ENCODE results near the gene ZNF326. TPM values are rescaled to one million over a fixed set of nuclear protein-coding genes. Genes with fewer than 3 reads are reported as not detected.

Gene ZNF326
- total and polyA plus RNA-seq, 2 of the 8 experiments (the other 6 are each of a cell fraction or from before 2014, with no cell fraction given): 12.2 to 30.6 TPM

DNA sequence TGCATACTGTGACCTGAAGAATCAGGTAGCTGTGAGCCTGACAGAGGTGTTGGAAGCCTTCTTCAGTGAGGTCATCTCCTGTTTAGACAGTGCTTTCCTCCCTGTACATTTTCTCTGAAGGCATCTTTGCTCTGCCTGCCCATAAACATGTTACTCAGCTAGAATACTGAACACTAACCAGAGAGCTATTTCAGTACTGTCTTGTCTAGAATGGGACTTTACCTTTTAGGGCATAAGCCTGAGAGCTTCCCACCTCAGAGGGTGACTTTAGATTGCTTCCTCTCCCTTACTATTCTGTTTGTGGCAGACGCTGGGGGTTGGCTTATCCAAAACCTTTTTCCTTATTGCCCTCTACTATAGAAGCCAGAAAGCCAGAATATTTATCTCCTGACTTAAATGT, 23.3 kb upstream of the ZNF326 start:
- H3K4me2 ChIP-seq (ENCODE audit: insufficient read depth in 1 of 2, low read depth in 2 of 2, low read length in 2 of 2): no peak overlapping the region
- no peak overlapping the region for H2AFZ ChIP-seq (ENCODE audit: low read length)
- H2AK5ac ChIP-seq (ENCODE audit: low read depth, low read length): no peak overlapping the region
- no peaks in the 10 kb centered on the region for H3K9me3 ChIP-seq (ENCODE audit: insufficient read depth in 2 of 2, low read depth in 1 of 2, low read length in 1 of 2)
- H3K9ac ChIP-seq (replicated peaks in 1 of 4; ENCODE audit: extremely low read depth in 1 of 4, low read depth in 3 of 4, low read length in 3 of 4): no peak overlapping the region
- no peak overlapping the region for H3K4me3 ChIP-seq (ENCODE audit: extremely low read depth in 1 of 4, insufficient read depth in 2 of 4, low read depth in 3 of 4, low read length in 4 of 4)
- CTCF ChIA-PET (ENCODE audit: partially characterized antibody): interaction anchor here (0.6 to 2.0 kb wide), 6 partner anchors 9 to 1164 kb away, joined by 3 to 10 read pairs (median 4); no protein-coding TSS in a partner anchor
- H3K18ac ChIP-seq (ENCODE audit: extremely low read depth, low read length): no peak overlapping the region
- no peaks in the 10 kb centered on the region for H3K79me2 ChIP-seq (ENCODE audit: control insufficient read depth in 1 of 2, insufficient read depth in 2 of 2, low read length in 2 of 2)
- H3K27ac ChIP-seq (ENCODE audit: low read depth, low read length): no peak overlapping the region
- H4K5ac ChIP-seq (ENCODE audit: insufficient read length, low read depth, low read length): no peak overlapping the region
- no peaks in the 10 kb centered on the region for H3K79me1 ChIP-seq (ENCODE audit: low read depth, low read length)
- H3K27me3 ChIP-seq (replicated peaks in 1 of 4; ENCODE audit: control insufficient read depth in 3 of 4, extremely low read depth in 1 of 4, insufficient read depth in 3 of 4, low read length in 3 of 4): no peaks in the 10 kb centered on the region
- H3K14ac ChIP-seq (ENCODE audit: insufficient read length): no peak overlapping the region
- H4K8ac ChIP-seq (ENCODE audit: extremely low read depth, insufficient read depth, low read length): no peak overlapping the region
- DNase-seq (ENCODE audit: low read depth in 1 of 2, low spot score in 2 of 2) (no peak), FAIRE-seq (no peak)
- H2BK20ac ChIP-seq (ENCODE audit: low read length): no peak overlapping the region
- TF ChIP-seq RFX5 (IDR thresholded peaks at IDR 0.05; ENCODE audit: borderline replicate concordance, low read depth, low read length): no peak
- no peak for TF ChIP-seq RBBP5 (IDR thresholded peaks at IDR 0.05; ENCODE audit: borderline replicate concordance, low read depth, low read length)
- TF ChIP-seq CHD1 (IDR thresholded peaks at IDR 0.05; ENCODE audit: low read depth, low read length): no peak
- TF ChIP-seq FOSL1 (IDR thresholded peaks at IDR 0.05; ENCODE audit: insufficient read depth, low read depth, low read length): no peak
- TF ChIP-seq SAP30 (IDR thresholded peaks at IDR 0.05; ENCODE audit: insufficient read depth, insufficient replicate concordance, low read length): no peak
- no peak overlapping the region for H2BK5ac ChIP-seq (ENCODE audit: low read depth, low read length)
- H3K23ac ChIP-seq (ENCODE audit: insufficient read length): no peak overlapping the region
- no peak overlapping the region for H2BK12ac ChIP-seq (ENCODE audit: low read depth, low read length)
- H4K20me1 ChIP-seq (replicated peaks in 1 of 2; ENCODE audit: control insufficient read depth in 1 of 2, insufficient read depth in 2 of 2, low read length in 2 of 2): no peaks in the 10 kb centered on the region
- H2BK15ac ChIP-seq (ENCODE audit: low read length): no peak overlapping the region
- H2BK120ac ChIP-seq (replicated peaks; ENCODE audit: low read depth, low read length): no peak overlapping the region
- no peak overlapping the region for H3K56ac ChIP-seq (replicated peaks; ENCODE audit: insufficient read length, low read depth, low read length)
- no peak overlapping the region for H3K4ac ChIP-seq (replicated peaks; ENCODE audit: insufficient read length, low read depth, low read length)
- POLR2A ChIA-PET (ENCODE audit: partially characterized antibody): interaction anchor here (0.9 kb wide), 1 partner anchor 13 kb away, joined by 3 read pairs; no protein-coding TSS in a partner anchor
- no peak overlapping the region for H4K91ac ChIP-seq (replicated peaks; ENCODE audit: insufficient read length, low read length)
- peaks cover 0 to 1% (median 0%) of the 10 kb centered on the region in 4 experiments; a peak in 1 of 7 replicates for H3K4me1 ChIP-seq (replicated peaks in 1 of 4; ENCODE audit: control insufficient read depth in 3 of 4, insufficient read depth in 4 of 4, low read length in 3 of 4)
- no peaks in the 10 kb centered on the region for H3K36me3 ChIP-seq (ENCODE audit: control insufficient read depth in 2 of 4, insufficient read depth in 4 of 4, low read length in 3 of 4)
- no peaks in the 10 kb centered on the region for H3K23me2 ChIP-seq (ENCODE audit: low read depth, low read length)
- WGBS, 2 experiments (ENCODE audit: extremely low coverage in 1 of 2, insufficient coverage in 1 of 2, insufficient read length in 1 of 2, insufficient replicate concordance in 2 of 2, low coverage in 1 of 2, low lambda C conversion rate in 2 of 2, missing lambda C conversion rate in 1 of 2): 81% methylated on average over 1 of the region's 1 CpG; no CpG with 5 or more reads in 1 of the 2 experiments

Data from H1 (cell line).